OCI-LY7 (cell line): ENCODE data around the gene SRP54.

Source experiments
- EZH2phosphoT487 ChIP-seq: fragments of 200-600 bp; sonication (generic); IDR thresholded peaks from 2 replicates; pipeline ENCODE4 v1.6.1; 2018; ENCODE audit warnings: low read depth, borderline replicate concordance, mild to moderate bottlenecking, mixed run types, antibody characterized with exemption, low read length, moderate library complexity, mixed read lengths
- TF ChIP-seq, protein P1 (sequence below): fragments of 200-600 bp; sonication (generic); conservative IDR thresholded peaks from 2 replicates; pipeline ENCODE4 v1.5.1; 2014; ENCODE audit warnings: mild to moderate bottlenecking, antibody characterized with exemption, low read length, moderate library complexity, mixed read lengths

DNA sequence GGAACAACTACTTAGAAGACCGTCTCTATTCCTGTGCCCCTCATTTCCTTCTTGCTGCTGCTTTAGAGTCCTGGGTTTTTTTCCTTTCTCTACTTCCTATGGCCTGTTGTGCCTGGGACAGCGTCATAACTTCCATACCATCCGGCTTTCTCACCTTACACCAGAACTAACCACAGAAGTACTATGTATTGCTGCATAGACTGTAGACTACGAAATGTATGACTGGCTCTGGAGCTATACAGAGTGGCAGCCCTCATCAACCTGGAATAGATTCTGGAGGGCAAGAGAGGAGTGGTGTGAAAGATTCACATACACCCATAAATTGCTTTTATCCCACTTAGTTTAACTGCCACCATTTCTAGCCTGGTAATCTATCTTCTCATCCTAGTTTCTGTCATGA lies 16.9 kb upstream of the SRP54 start:
- no peak for TF ChIP-seq EZH2phosphoT487
- TF ChIP-seq, protein P1, sequence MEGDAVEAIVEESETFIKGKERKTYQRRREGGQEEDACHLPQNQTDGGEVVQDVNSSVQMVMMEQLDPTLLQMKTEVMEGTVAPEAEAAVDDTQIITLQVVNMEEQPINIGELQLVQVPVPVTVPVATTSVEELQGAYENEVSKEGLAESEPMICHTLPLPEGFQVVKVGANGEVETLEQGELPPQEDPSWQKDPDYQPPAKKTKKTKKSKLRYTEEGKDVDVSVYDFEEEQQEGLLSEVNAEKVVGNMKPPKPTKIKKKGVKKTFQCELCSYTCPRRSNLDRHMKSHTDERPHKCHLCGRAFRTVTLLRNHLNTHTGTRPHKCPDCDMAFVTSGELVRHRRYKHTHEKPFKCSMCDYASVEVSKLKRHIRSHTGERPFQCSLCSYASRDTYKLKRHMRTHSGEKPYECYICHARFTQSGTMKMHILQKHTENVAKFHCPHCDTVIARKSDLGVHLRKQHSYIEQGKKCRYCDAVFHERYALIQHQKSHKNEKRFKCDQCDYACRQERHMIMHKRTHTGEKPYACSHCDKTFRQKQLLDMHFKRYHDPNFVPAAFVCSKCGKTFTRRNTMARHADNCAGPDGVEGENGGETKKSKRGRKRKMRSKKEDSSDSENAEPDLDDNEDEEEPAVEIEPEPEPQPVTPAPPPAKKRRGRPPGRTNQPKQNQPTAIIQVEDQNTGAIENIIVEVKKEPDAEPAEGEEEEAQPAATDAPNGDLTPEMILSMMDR = no peak
